Skeletal muscle cell (primary cell): ENCODE data around the gene OGFOD2.

Experiments
- DNase-seq: peaks from one replicate; pipeline ENCODE4 v3.0.0-alpha.2; 2010; ENCODE audit warnings: low read depth
- H3K4me3 ChIP-seq: 2 replicates; pipeline ENCODE4 v1.5.1; 2011; ENCODE audit warnings: low read depth, mild to moderate bottlenecking, control low read depth, low read length, moderate library complexity

Gene OGFOD2

DNA sequence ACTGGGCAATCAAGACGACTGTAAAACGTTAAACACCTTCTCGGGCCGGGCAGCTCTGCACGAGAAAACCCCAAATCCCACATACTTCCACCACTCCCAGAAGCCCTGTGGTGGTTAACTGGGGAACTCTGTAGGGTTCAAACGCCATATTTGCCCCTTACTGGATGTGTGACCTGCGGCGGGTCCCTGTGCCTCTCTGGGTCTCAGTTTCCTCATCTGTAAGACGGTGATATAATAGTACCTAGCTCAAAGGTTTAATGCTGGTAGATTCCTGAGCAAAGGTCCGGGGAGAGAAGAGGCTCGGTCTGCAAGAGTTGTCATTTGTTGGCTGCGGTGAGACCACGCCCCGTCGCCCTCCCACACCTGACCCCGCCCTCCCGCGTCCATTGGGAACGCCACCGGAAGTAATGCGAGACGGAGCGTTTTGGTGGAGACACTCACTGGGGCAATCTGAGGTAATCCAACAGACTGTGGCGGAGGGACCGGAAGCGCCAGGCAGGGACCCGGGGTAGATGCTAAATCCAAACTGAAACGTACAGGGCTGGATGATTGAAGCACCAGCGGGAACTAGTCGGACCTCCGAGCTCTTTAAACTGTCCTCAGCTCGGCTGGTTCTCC, 661 bp upstream of the OGFOD2 start:
- DNase-seq = peak; percentile 93
- H3K4me3 ChIP-seq = peak overlapping the region; percentile 80

DNA sequence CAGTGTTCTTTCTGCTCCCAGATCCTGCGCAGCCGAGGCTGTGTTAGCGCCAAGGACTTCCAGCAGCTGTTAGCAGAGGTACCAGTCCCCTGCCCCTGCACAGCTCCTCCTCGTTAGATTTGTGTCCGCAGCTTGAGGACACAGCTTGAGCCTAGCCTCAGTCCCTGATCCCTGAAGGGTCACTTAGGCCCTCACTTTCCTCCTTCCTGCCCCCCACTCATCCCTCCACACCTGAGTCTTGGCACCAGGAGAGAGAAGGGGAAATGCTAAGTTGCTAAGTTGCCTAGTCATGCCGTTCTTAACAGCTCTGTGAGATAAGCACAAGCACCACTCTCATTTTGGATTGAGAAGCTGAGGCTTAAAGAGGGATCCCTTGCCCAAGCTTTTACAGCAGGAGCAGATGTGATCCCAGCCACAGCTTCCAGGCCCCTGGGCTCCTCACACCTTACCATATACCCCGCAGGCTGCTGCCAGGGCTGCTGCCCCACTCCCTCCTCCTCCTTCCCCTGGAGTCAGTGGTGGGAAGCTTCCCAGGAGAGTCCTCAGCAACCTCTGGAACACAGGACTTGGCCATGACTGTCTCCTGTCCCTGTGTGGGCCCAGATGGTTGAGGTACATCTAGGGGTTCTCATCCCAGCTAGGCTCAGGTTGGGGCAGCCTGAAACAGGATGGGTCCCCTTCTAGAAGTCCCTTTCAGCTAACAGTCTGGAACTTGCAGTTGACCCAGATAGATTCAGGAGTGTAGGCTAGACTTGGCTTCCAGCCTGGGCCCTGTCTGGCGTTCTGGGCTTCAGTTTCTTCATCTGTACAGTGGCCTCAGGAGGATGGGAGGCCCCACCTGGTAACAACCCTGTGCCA, 975 bp downstream of the OGFOD2 start:
- H3K4me3 ChIP-seq = peak overlapping the region; percentile 80
- no peak for DNase-seq

DNA sequence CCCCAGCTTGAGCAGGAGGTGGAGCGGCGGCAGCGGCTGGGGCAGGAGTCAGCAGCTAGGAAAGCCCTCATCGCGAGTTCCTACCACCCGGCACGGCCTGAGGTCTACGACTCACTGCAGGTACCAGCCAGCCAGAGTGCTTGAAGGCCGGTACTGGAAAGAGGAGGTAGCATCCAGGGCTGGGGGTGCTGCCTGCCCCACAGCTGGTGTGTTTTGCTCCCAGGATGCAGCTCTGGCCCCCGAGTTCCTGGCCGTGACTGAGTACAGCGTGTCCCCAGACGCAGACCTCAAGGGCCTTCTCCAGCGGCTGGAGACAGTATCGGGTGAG, 1.6 kb downstream of the OGFOD2 start:
- no peak for DNase-seq
- H3K4me3 ChIP-seq = no peak overlapping the region

DNA sequence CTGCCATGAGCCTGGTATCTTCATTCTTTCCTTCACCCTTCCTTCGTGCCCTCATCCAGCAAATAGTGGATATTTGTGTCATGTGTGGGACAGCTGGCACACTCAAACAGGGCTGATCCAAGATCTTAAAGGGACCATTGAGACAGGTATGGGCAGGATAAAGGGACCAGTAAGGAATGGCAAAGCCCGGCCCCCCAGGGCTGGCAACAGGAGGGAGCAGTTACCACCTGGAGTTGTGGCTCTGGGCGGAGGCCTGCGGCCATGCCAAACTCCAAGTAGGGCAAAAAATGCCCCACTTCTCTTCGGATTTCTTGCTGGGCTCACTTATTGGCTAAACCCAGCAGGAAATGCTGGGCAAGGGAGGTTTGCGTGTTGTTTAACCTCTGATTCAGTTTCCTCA, 2.1 kb downstream of the OGFOD2 start:
- H3K4me3 ChIP-seq = no peak overlapping the region
- no peak for DNase-seq

DNA sequence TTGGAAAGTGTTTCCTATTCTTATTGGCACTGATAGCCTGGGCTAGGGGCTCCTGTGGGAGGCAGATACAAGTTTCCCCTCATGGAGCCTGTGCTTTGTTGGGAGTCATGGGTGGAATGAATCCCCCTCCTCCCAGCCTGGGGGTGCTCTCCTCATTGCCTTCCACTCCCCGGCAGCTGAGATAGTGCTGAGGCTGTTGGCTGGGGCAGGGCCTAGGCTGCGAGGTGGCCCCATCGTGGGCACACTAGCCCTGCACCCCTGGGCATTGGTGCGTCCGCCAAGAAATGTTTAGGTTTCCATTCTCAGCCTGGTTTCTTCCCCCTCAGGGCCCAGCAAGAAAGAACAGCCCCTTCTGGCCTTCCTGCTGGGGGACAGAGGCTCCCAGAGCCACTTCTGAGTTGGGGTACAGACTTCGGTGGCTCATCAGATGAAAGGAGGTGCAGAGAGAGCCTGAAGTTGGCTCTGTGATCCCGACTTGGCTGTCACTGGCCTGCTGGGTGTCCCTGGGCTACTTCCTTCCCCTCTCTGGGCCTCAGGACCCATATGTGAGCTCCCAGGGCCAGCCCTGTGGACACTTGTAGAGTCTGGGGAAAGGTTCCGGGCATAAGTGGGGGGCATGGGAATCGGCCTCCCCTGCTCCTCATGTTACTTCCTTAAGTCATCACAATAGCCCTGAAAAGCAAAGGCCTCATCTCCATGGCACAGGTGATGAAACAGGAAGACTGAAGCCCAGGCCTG, 2.8 kb downstream of the OGFOD2 start:
- no peak overlapping the region for H3K4me3 ChIP-seq
- DNase-seq = no peak

DNA sequence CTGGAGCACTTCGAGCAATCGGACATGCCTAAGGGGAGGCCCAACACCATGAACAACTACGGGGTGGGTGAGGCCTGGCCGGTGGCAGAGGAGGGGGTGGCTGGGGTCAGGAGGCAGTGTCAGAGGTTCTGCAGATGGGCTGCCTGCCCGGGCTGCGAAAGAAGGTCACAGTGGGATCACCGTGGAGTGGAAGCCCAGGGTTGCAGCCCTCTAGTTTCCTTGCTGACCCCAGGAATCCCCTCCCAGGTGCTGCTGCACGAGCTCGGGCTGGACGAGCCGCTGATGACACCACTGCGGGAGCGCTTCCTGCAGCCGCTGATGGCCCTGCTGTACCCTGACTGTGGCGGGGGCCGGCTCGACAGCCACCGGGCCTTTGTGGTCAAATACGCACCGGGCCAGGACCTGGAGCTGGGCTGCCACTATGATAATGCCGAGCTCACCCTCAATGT, 3.5 kb downstream of the OGFOD2 start:
- no peak for DNase-seq
- no peak overlapping the region for H3K4me3 ChIP-seq

DNA sequence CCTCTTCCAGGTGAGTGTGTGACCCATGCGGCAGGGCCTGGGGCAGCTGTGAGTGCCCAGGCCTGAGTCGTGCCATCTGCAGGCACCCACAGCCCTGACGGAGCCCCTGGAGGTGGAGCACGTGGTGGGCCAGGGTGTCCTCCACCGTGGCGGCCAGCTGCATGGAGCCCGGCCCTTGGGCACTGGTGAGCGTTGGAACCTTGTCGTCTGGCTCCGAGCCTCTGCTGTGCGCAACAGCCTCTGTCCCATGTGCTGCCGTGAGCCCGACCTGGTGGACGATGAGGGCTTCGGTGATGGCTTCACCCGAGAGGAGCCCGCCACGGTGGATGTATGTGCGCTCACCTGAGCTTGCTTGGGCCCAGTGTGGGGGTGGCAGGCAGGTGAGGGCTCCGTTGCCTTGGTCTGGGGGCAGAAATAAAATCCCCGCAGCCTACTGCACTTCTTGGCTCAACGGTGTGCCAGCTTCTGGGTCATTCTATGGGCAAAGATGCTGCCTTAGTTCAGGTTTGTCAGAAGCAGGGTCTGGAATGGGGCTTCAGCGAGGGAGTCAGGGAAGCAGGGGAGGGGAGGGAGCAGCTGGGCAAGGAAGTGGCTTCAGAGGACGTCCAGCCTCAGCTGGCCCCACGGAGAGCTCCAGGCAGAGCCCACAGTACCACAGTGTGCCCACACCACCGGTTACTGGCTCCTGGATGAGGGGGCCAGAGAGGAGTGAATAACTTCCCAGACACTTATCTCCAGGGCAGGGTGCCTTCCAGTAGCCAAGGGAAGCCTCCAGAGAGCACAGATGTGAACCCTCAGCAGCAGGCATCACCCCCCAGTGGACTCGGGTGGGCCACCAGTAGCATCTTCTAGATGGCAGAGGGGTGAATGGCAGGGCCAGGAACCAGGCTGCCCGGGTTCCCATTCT, 4.2 kb downstream of the OGFOD2 start:
- H3K4me3 ChIP-seq = peak overlapping the region; percentile 80
- no peak for DNase-seq

DNA sequence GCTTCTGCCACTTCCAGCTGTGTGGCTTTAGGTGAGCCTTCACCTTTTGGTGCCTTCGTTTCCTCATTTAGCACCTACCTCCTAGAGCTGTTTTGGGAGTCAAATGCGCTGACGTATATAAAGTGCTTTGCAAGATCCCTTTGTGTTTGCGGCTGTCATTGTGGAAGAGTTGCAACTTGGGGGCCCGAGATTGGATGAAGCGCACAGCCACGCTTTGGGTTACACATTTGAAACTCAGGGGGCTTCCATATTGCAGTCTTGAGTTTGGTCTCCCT, 4.8 kb downstream of the OGFOD2 start:
- no peak for DNase-seq
- peak overlapping the region; percentile 80 for H3K4me3 ChIP-seq

DNA sequence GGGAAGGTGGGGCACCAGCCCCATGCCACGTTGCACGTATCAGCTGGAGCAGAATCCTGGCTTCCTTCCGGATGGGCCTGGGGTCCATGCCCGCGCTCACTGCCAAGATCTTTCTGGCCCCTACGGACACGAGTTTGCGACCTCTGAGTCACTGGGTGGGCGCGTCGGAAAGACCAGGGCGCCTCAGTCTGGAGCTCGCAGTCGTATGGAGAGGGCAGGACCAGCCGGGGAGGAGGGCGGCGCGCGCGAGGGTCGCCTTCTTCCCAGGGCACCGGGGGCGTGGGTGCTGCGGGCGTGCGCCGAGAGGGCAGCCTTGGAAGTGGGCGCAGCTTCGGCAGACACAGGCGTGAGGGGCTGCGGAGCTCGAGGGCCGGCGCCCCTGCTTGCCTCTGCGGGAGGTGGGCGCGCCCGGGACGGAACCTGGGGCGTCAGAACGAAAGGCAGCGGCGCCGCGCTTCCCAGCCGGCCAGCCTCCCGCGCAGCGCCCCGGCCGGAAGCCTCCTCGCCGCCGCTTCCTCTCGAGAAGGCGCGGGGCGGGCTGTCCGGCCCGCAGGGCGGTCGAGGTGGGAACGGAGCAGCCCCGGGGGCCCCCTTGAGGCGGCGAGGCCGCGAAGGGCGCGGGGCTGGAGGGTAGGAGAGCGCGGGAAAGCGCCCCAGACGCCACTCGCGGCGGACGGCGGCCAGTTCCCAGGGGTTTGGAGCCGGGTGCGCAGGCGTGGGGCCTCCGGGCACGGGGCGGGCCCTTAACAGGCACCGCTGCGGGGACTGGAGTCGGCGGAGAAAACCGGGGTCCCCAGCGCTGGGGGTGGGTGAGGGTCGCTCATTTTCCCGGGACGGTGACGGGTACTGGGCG, 5.4 kb downstream of the OGFOD2 start, which contains the start of gene ARL6IP4:
Gene ARL6IP4 (plus strand): TSS at position 499 of the 853 bp plus-strand sequence. CDS start 459 bp downstream, outside the sequence.
- no peak for DNase-seq
- H3K4me3 ChIP-seq = peak within 1 kb of the TSS; percentile 80

DNA sequence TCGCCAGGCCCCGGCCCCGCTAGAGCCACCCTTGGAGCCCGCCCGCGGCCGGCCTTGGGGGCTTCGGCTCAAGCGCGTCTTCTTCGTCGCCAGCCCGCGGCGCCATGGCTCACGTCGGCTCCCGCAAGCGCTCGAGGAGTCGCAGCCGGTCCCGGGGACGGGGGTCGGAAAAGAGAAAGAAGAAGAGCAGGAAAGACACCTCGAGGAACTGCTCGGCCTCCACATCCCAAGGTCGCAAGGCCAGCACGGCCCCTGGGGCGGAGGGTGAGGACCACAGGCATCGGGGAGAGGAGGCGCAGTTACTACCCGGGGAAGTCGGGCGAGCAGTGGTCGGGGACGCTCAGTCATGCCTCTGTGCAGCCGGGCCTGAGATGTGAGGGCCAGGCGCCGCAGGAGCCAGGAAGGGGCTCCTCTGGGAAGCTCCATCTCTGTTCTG, 6.0 kb downstream of the OGFOD2 start:
- H3K4me3 ChIP-seq = peak overlapping the region; percentile 80

DNA sequence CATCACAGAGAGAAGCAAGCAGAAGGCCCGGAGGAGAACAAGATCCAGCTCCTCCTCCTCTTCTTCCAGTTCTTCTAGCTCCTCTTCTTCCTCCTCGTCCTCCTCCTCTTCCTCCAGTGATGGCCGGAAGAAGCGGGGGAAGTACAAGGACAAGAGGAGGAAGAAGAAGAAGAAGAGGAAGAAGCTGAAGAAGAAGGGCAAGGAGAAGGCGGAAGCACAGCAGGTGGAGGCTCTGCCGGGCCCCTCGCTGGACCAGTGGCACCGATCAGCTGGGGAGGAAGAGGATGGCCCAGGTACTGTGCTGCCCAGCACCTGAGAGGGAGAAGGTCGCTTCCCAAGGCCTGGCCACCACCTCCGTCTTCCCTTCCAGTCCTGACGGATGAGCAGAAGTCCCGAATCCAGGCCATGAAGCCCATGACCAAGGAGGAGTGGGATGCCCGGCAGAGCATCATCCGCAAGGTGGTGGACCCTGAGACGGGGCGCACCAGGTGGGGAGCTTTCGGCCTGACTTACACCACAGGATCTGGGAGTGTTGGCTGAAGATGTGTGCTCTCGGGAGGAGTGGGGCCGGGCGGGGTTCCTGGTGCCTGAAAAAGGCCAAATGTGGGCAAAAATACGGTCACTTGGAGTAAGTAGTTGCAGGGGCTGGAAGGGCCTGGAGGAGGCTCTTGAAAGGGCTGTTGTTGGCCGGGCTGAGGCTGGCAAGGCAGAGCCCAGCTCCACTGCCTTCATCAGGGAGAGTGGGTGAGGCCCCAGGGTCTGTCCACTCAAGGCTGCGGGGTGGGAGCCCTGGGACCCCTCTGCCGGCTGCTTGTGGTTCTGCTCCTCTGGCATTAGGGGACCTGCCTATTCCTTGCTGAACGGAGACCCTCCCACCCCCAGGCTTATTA, 6.8 kb downstream of the OGFOD2 start:
- no peak for DNase-seq
- H3K4me3 ChIP-seq = peak overlapping the region; percentile 80

More for the DNA sequence above, 6.0 kb downstream of the OGFOD2 start:
- no peak for DNase-seq

DNA sequence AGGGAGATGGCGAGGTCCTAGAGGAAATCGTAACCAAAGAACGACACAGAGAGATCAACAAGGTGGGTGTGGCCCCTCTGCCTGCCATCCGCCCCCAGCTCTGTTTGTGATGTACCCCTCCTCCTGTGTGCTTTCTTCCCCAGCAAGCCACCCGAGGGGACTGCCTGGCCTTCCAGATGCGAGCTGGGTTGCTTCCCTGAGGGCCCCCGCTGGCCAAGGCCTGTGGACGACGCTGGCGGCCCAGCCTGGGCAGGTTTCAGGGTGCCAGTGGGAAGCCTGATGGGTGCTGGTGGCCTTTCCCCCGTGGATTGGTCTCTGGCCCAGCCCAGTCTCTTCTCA, 7.4 kb downstream of the OGFOD2 start:
- no peak for DNase-seq
- H3K4me3 ChIP-seq = peak overlapping the region; percentile 80

DNA sequence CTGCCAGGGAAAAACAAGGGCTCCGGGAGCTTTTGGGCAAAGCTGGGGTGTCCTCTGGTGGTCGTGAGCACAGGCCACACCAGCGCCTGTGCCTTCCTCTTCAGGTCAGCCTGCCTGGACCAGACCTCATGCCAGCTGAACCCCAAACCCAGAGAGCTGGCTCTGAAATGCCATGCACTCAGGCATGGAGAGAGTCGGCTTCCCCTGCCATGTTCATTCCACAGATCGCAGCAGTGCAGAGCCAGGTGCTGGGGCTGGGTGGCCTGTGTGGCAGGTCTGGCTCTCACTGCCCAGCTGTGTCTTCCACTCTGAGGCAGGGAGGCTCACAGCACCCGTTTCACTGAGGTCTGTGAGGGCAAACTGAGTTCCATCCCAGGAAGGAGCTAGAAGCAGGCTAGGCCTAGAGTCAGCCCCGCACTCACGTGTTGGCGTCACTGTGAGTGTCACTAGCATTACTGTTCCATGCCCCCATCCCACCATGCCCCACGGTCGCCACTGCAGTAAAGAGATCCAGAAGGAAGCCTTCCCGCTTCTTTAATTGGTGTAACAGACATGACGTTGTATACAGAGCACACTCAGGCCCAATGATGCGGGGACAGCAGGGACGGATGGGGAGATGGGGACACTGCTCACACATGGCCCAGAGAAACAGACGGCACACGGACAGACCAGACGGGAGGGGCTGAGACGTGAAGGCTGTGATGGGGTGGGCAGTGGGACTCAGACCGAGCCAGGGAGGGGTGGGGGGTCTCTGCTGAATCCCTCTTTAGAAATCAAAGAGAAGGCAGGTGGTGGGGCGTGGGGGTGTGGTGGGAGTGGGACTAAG, 8.1 kb downstream of the OGFOD2 start:
- DNase-seq = no peak
- H3K4me3 ChIP-seq = no peak overlapping the region

DNA sequence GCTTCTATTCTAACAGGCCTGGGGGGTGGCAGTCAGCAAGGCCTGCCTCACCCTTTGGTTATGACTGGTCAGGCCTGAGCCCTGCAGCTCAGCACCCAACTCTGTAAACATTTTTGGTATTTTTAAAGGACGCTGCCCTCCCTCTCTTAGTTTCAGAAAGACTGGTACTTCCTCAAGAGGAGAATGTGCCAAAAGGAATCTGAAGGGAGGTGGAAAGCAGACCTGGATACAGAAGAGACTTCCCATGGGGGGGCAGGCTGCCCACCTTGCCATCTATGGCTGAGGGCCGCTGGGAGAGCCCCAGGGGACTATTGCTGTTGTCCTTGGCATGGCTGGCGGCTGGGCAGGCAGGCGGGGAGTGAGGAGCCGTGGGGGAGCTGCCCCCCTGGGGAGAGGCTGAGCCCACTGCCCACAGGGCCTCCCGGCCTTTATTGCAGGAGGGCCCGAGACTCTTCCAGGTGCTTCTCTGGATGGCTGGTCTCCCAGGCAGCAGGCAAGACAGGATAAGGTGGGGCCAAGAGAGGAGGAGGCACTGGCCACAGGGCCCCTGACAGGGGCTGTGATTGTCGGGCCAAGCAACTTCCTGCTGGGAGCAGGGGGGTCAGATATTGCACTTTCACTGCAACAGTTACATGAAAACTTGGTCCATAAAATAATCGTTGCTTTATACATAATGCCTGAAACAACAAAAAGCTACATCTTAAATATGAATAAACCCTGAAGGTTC, 8.9 kb downstream of the OGFOD2 start:
- no peak for DNase-seq
- no peak overlapping the region for H3K4me3 ChIP-seq

DNA sequence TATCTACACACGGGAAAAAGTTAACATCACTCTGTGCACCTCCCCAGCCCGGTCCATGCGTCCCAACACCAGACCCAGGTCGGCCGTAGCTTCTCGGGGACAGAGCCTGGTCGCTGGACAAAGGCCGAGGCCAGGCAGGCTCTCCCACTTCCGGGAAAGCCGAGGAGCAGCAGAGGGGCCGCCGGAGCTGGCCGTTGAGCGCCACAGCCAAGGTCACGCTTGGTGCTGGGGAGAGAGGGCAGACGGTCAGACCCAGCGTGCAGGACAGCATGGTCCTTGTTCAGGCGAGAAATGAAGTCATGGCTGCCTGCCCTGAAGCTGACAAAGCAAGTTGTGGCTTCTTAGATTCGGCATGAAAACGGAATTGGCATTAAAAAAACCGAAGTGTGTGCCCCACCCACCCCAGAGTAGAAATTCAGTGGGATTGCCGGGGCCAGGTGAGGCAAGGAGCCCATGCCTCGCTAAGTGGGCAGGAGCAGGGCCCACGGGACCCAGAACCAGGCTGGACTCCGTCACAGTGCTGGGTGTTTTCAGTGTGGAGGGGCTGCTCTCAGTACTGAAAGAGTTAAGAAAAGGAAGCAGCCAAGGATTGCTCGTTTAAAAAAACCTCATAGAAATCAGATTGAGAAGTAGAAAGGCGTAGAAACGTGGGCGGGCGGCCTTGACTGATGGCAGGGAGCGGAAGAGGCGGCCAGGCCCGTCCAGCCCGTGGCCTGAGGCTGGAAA, 9.7 kb downstream of the OGFOD2 start:
- no peak for DNase-seq
- H3K4me3 ChIP-seq = no peak overlapping the region
